ENCODE data around the gene MSANTD2.
"Not testable (repeated sequence)": the region's sequence is repeated elsewhere in the genome, so short reads cannot be mapped to it uniquely, and the experiment has no call there.

The MSANTD2 gene

DNA sequence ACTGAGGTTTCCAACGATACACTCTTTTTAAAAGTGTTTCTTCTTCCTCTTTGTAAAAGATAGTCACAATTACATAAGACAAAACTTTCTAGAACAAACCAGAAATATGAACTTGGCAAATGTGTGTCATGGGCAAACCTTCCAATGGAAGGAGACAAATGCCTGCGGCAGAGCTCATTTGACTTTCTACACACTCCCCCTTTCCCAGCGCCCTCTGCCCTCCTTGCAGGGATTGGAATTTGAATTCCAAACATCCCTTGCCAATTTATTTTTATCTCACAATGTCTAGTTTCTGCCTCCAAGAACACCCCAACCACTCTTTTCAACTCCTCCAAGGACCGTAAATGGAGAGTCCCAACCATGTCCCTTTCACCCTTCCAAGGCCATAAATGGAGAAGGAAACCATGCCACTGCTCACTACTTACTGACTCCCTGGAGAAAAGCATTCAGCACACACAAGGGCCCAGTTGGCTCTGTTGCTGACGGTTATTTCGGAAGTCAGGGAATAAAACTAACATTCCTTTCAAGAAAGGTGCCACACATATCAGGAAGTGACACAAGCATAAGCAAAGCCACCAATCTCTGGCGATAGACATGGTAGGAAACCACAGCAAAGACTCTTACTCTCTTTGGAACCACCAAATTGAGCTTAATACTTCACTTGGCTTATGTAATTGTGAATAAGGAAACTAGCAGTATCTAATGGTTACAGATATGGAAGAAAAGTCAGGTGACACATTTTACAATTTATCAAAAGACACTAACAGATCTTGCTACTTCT, 23.2 kb downstream of the MSANTD2 start:
- no peak for TF ChIP-seq CTCF (conservative IDR thresholded peaks at IDR 0.05; ENCODE audit: low read length)
- H3K4me3 ChIP-seq (ENCODE audit: low read length), result no peak overlapping the region
- DNase-seq (ENCODE audit: low read depth), result no peak

- H3K4me3 ChIP-seq (ENCODE audit: low read length); DNase-seq (ENCODE audit: low read depth): not testable (repeated sequence)
Observed at GRCh38 chr11:124770959-124771358, 29.2 kb downstream of the MSANTD2 start.

- no peak overlapping the region for H3K4me3 ChIP-seq (ENCODE audit: low read length)
- peak; percentile 59 for DNase-seq (ENCODE audit: low read depth)
- no peak for TF ChIP-seq CTCF (conservative IDR thresholded peaks at IDR 0.05; ENCODE audit: low read length)
Observed at GRCh38 chr11:124769806-124770774, 30.1 kb downstream of the MSANTD2 start.

DNA sequence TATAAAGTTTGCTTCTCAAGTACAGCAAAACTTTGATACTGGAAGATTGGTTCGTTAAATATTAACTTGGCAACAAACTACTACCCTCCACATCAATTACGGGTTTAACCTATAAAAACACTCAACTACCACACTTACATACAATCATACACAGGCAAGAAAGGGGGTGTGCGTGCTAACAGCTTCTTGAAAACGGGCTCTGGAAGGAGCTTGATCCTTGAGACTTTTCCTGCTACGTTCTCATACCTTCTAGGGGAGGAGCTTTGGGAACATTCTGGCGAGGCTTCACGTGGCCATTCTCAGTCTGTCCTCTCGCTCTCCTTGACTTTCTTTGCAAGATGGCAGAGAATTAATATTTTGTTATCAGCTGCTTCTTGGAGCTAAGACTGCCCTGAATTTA, 31.3 kb downstream of the MSANTD2 start:
- no peak for TF ChIP-seq CTCF (conservative IDR thresholded peaks at IDR 0.05; ENCODE audit: low read length)
- no peak for DNase-seq (ENCODE audit: low read depth)
- no peak overlapping the region for H3K4me3 ChIP-seq (ENCODE audit: low read length)

DNA sequence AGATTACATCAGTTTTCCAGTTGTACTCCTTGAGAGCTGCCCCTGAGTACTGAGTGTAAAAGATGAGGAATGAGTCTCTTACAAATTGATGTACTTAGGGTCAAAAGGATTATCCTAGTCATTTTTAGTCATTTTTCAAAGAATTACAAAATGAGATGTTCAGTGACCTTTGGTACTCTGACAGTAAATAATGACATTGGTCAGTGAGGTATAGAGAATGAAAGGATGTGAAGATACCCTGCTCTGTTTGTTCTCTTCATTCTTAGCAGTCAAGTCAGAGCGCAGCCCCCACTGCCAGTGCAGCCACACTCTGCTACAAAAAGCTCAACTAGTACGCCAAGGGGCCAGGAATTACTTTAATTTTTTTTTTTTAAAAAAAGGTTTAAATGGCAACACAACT, 34.0 kb downstream of the MSANTD2 start:
- H3K4me3 ChIP-seq (ENCODE audit: low read length), result no peak overlapping the region
- no peak for TF ChIP-seq CTCF (conservative IDR thresholded peaks at IDR 0.05; ENCODE audit: low read length)
- DNase-seq (ENCODE audit: low read depth), result no peak

GRCh38 chr11:124763156-124763947, 36.9 kb downstream of the MSANTD2 start:
- peak; percentile 71 for TF ChIP-seq CTCF (conservative IDR thresholded peaks at IDR 0.05; ENCODE audit: low read length)
- DNase-seq (ENCODE audit: low read depth), result peak; percentile 54
- H3K4me3 ChIP-seq (ENCODE audit: low read length), result peak overlapping the region; percentile 57

DNA sequence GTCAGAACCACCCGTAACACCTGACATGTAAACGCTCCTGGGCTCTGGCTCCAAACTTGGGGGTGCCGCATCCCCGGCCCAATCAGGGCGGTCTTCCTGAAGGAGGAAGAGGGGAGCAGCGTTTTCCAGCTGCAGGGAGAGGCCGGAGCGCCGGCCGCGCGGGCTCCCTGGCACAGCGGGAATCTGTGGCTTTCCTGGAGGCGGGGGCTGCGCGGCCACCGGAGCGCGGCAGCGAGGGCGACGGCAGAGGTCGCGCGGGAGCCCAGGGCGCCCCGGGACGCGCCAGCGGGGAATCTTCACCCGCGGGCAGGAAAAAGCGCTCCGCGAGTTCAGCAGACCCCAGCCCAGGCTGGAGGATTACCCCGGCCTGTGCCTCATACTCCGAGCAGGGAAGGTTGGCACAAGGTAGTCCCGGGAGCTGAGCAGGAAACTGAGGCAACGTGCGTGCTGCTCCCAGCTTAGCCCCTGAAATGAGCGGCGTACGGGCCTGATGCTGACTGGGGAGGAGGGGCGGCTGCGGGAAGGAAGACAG, 37.5 kb downstream of the MSANTD2 start:
- no peak for DNase-seq (ENCODE audit: low read depth)
- peak overlapping the region; percentile 57 for H3K4me3 ChIP-seq (ENCODE audit: low read length)
- TF ChIP-seq CTCF (conservative IDR thresholded peaks at IDR 0.05; ENCODE audit: low read length), result no peak

Data from AG10803 (cell line).